ENCODE results near the gene MEPCE.
A peak's percentile ranks its signal among the peaks of the same experiment; 100 is the strongest.

Gene MEPCE

DNA sequence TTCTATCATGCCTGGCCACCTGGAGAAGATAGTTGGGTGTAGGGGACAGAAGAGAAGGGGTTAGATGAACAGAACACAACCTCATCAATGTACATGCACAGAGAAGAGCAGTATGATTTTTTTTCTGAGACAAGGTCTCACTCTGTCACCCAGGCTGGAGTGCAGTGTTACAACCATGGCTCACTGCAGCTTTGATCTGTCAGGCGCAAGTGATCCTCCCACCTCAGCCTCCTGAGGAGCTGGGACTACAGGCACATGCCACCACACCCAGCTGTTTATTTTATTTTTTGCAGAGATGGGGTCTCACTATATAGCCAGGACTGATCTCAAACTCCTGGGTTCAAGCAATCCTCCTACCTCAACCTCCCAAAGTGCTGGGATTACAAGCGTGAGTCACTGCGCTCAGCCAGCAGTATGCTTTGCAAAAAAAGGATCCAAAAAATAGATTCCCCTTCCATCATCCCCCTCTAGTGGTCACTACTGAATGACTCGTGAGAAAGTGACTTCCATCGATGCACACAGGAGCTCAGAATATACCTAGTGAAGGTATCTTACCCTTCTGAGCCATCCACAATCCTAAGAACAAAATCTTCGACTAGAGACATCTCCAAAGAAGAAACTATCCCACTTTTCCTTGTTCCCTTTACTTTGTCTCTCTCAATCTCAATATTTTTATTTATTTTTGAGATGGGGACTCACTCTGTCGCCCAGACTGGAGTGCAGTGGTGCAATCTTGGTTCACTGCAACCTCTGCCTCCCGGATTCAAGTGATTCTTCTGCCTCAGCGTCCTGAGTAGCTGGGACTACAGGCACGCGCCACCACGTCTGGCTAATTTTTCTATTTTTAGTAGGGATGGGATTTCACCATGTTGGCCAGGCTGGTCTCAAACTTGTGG lies 22.1 kb upstream of the MEPCE start:
- DNase-seq: peak; percentile 51

DNA sequence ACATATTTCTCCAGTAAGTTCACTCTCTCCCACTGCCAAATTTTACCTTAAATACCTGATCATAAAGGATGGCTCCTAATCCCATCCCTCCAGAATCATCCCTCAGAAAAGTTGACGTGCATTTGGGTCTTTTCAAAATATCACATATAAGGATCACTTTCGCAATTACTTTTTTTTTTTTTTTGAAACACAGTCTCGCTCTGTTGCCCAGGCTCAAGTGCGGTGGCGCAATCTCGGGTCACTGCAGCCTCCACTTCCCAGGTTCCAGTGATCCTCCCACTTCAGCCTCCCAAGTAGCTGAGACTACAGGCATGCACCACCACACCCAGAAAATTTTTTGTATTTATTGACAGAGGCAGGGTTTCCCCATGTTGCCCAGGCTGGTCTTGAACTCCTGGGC lies 18.5 kb upstream of the MEPCE start:
- DNase-seq: no peak

DNA sequence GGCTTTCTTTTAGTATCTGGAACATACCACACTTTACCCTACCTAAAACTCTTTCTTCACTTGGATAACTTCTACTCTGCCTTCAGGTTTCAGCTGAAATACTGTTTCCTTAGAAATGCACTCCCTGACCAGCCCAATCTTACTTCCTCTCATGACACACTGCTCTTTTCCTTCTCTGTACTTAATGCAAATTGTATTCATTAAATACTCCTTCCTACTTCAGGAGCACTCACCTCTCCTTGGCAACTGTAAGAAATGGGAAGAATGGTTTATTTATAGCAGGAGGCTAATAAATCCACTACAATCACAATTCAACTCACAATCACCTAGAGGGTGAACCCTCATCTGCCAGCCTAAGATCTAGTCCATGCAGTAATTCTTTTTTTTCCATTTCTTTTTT lies 16.3 kb upstream of the MEPCE start:
- DNase-seq: no peak

DNA sequence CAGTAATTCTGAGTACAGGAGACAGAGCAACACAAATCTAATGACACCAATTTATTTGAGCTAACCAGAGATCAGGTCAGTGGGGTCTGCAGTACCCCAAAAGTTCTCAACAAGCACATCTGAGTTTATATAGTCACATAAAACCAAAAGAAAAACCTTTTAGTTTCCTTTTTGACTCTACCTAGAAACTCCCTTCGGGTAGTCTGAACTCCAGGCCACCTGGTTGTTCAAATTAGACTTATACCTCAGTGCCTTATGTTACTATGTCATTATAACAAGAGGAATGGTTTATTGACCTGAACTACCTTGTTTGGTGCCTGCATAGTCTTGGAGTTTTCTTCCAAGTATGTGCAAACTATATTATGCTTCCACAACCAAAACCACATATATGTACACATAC lies 15.7 kb upstream of the MEPCE start:
- DNase-seq: no peak

DNA sequence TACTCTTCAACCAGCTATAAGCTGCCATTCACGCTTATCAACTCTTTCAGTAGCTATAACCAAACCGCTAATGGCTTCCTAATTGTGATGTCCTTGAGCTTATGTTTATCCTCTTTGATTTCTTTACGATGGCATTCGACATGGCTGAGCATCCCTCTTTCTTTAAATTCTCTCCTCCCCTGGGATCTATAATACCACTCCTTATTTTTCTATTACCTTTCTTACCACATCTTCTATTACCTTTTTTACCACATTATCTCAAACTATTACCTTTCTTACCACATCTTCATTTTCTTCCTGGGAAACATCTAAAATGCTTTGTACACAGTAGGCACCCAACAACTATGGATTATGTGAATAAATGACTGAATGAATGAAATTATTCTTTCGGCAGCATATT lies 14.2 kb upstream of the MEPCE start:
- DNase-seq: no peak

DNA sequence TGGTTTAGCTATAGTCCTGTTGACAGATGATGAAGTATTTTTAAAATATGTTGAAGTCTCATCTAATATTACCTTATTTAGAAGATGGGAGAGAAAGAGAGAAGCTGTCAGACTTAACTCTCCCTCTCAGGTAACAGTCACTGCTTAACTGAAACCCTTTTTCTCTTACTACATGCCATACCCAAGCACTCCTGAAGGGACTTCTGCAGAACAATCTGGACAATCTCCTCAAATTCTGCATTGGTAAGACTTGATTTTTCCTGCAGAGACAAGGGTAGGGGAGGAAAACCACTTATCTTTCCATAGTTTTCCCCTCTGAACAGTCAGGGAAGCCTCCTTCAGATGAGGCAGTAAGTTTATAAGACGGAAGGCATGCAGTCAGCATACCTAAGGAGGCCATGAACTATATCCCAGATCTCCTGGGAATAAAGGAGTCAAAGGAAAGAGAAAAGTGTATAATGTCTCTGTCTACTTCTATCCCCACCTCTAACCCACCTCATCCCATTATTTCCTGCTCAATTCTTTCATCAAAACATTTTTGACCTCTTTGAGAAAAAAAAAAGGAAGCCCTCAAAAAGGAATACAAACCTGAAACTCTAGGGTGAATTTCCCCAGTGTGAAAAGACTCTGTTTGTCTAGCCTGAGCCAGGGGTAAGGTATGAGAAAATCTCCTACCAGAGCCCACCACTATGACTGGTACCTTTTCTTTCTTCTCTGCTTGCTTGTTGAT lies 10.5 kb upstream of the MEPCE start:
- DNase-seq: no peak

DNA sequence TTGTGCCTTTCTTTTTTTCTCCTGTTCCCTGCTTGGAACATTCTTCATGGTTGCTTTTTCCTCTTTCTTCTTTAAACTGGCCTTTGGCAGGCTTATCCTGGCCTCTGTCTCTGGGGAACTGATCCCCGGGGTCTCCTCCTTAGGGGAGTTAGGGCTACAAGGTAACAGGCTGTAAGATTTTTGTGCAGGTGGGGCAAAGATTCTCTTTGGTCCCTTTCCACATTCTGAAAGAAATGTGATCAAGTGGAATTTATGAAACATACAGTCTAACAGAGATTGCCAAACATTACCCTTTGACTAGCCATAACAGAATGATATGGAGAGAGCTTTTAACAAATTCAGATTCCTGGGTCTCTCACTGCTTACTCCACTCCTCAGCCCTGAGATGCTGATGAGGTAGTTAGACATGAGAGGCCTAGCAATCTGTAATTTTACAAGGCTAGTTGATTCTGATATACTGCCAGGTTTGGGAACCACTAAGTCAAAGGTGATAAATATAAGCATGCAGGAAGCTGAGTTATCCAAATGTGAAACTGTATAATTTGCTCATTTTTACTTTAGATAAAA lies 9.9 kb upstream of the MEPCE start:
- DNase-seq: no peak

DNA sequence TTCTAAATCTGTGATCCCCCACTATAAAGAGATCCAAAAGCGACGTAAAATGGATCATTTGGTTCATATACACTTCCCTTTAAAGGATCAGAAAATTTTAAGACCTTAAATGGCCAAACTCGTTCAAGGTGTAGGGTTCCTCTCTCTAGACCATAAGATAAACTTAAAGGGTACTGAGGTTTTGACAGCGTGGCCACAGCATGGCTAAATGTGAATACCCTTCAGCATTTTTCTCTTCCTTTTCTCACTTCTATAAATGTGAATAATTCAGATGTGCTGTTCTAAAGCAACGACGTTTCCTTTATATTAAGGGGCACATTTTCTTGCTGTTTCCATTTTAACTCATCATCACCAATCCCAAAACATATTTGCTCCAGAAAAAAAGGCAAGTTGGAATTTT lies 6.3 kb upstream of the MEPCE start:
- DNase-seq: no peak

DNA sequence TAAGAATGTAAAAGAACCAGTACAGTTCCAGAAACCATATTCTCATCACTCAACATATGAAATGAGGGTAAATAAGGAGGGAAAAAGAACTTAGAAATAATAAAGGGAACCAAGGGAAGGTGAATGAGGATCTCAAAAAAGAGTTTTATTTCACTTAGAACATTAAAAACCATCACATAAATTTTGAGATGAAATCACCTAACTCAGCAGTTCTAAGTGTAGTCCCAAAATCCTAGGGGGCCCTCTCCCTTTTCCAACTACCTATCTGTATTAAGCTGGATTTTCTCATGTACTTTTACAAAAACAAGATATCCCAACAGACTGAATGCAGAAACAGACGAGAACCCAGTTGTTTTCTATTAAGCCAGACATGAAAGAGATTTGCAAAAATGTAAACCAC lies 4.3 kb upstream of the MEPCE start:
- no peak for DNase-seq

DNA sequence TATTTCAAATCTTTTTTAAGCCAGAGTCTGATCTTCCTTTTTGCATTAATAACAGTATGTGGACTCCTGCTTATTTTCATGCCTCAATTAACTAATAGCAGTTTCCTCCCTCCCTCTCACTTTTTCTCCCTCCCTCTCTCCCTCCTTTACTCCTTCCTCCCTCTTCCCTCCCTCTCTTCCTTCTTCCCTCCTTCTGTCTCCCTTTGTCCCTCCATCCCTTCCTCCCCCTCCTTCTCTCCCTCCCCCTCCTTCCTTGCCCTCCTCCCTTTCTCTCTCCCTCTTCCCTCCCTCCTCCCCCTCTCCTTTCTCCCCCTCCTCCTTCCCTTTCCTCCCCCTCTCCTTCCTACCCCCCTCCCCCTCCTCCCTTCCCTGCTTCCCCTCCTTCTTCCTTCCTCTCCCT lies 3.1 kb upstream of the MEPCE start:
- no peak for DNase-seq

DNA sequence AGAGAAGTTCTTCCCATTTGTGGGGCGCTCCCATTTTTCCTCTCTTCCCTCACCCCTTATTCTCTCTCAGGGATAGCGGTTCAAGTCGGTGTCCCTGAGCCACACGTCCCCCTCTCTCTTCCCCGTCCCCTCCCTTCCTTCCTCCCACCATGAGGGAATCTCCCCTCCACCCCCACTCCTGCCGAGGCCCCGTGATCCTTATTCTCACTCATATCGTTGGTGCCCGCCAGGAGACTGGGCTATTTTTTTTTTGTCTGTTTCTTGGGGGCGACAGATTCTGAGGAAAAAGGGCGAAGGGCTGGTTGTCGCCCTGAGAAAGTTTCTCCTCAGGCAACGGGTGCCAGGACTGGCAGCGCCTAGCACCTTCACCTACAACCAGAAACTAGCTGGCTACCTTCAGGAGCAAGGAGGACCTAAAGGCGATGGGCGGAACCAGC lies 1.9 kb upstream of the MEPCE start:
- no peak for DNase-seq

DNA sequence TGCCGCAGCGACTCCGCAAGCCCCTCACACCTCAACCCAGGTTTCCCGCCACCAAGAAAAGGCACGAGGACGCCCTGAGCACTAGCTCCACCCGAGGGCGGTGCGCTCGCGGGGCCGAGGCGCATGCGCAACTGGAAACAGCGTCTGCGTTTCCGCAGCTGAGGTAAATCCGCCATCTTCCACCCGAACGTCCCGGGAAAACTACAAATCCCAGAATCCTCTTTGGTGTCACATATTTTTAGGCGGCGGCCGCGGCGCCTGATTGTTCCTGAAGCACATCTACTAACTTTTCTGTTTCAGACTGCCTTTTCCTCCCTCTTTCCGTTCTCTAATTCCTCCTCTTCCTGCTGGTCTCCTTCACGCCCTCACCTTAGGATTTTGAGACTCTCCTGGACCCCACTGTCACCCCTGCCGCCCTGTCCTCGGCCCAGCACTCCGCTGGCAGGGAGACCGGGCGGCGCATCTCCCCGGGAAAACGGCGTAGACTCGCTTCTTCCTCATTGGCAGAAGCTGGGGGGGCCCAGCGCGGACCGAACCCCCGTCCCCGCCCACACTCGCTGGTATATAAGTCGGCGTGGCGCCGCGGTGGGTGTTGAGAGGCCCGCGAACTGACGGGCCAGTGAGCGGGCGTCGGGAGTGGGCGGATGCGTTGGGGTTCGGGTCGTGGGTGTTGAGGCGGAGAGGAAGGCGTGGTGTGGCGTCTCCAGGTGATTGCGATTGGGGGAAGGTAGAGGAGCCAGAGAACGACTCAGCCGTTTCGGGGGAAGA lies 1.2 kb upstream of the MEPCE start, which contains the start of gene ZCWPW1:
Gene ZCWPW1 (minus strand): TSS at position 505 of the 768 bp plus-strand sequence. CDS start 8,054 bp downstream, outside the sequence.
- peak; percentile 95 for DNase-seq

DNA sequence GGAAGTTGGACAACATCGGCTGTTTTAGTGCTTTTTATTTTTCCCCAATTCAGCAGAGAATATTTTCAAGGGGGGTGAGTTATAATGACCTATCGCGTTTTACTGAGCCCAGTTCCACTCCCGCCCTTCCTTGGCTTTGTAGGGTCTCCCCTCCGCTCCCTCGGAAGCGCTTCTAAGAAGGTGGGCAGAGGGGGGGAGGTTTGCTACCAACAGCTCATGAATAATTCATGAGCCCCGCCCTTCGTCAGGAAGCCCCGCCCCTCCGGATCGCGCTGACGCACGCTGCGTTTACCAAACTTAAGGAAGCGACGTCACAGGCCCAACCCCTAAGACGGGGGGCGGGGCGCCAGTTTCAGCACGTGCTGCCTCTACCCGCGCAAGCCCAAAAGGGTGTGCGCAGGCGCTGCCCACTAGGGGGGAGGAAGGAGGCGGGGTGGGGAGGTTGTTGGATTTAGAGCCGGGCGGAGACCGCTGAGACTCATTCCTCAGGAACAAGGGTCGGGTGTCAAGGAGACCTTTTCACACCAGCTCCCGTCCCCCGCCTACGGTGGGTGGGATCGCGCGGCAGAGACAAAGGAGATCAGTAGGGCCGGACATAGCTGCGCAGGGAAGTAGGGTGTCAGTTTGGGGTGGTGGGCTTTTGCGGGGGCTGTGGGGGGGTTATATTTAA lies 529 bp upstream of the MEPCE start:
- peak; percentile 99 for DNase-seq

DNA sequence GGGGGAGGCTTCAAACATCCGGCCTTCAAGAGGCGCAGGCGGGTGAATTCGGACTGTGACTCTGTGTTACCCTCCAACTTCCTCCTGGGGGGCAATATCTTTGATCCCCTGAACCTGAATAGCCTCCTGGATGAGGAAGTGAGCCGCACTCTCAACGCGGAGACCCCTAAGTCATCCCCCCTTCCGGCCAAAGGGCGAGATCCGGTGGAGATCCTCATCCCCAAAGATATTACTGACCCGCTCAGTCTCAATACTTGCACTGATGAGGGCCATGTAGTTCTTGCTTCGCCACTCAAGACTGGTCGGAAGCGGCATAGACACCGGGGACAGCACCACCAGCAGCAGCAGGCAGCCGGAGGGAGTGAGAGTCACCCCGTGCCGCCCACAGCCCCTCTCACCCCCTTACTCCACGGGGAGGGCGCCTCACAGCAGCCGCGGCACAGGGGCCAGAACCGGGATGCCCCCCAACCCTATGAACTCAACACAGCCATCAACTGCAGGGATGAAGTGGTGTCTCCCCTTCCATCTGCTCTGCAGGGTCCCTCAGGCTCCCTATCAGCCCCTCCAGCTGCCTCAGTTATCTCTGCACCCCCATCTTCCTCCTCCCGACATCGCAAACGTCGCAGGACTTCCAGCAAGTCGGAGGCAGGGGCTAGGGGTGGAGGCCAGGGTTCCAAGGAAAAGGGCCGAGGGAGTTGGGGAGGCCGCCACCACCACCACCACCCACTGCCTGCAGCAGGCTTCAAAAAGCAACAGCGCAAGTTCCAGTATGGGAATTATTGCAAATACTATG lies 1.1 kb downstream of the MEPCE start:
- DNase-seq: no peak

DNA sequence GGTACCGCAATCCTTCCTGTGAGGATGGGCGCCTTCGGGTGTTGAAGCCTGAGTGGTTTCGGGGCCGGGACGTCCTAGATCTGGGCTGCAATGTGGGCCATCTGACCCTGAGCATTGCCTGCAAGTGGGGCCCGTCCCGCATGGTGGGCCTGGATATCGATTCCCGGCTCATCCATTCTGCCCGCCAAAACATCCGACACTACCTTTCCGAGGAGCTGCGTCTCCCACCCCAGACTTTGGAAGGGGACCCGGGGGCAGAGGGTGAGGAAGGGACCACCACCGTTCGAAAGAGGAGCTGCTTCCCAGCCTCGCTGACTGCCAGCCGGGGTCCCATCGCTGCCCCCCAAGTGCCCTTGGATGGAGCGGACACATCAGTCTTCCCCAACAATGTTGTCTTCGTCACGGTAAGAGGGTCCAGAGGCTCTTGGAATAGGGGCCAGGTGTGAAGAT lies 1.7 kb downstream of the MEPCE start:
- DNase-seq: no peak

DNA sequence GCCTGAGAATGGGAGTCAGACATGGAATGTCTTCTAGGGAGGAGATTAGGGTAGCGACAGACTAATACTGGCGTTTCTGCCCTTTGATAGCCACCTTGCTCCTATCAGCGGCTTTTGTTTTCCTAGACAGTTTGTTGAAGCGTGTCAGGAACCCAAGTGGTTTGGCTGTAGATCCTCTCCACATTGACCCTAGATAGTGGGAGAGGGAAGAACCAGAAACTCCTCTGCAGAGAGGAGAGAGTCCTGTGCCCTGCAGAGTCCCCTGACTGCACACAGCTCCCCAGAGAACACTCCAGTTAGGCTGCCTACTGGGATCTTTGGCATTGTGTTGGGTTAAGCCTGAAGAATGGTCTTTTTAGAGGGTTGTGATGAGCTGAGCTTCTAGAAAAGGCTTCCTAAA lies 2.4 kb downstream of the MEPCE start:
- DNase-seq: no peak

DNA sequence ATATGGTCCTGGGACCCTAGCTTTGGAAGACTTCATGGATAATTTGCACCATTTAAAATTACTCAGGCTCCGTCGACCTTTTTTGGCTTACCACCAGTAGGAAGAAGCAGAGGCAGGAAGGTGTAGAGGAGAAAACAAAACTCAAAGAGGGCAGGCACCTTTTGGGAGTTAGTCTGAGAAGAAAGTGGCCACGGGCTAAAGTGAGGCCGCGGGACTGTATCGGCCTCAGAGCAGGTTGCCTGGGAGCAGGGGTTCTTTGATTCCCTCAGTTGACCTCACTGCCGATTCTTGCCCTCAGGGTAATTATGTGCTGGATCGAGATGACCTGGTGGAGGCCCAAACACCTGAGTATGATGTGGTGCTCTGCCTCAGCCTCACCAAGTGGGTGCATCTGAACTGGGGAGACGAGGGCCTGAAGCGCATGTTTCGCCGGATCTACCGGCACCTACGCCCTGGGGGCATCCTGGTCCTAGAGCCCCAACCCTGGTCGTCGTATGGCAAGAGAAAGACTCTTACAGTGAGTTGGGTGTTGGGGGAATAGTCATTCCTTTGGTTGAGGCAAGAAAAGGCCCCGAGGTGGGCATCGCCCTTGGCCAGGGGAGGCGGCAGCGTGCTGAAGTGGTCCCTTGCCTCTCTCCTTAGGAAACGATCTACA lies 3.1 kb downstream of the MEPCE start:
- no peak for DNase-seq

DNA sequence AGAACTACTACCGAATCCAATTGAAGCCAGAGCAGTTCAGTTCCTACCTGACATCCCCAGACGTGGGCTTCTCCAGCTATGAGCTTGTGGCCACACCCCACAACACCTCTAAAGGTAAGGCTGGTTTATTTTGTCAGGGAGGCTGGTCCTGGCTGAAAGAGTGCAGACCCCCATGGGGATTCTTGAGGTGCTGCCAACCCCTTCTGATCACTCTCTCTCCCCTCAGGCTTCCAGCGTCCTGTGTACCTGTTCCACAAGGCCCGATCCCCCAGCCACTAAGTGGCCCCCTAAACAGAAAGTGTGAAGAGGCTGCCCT lies 3.6 kb downstream of the MEPCE start:
- no peak for DNase-seq

DNA sequence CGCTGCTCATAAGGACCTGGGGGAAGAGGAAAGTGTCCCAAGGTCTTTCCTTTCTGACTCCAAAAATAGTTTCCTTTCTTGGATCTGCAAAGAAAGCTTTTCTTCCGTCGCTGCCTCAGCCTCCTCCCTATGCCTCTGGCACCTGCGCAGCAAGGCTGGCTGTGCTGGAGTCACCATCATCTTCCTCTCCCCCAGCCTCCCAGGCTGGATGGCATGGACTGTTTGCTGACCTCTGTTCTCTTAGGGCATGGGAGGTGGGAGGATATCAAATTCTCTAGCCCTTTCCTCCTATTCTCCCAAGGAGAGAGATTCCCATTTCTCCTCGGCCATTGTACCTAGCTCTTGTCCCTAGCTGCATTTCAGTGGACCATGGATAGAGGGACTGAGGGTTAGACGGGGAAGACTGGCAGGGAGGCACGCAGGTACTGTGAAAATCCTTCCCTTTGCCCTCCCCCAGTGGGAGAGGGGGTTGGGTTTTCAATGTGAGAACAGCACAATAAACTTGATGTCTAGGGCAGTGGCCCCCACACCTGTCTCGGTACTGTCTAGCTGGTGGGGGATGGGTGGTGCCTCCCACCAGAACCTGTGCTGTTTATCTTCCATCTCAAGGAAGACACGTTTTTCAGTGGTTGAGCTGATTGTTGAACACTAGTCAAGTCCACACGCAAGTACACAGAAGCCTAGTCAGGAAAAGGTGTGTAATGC lies 4.1 kb downstream of the MEPCE start:
- no peak for DNase-seq
